Activated T-cell treated with anti-CD3 and anti-CD28 coated beads, Interleukin-2, amount 50 U/mL, for 1 hour (primary cell): ENCODE measurements around the gene HOXA10.
A peak's percentile ranks its signal among the peaks of the same experiment; 100 is the strongest.

Experiments used
- DNase-seq: peaks from one replicate; pipeline ENCODE4 v3.0.0-alpha.2; 2020

Gene HOXA10

DNA sequence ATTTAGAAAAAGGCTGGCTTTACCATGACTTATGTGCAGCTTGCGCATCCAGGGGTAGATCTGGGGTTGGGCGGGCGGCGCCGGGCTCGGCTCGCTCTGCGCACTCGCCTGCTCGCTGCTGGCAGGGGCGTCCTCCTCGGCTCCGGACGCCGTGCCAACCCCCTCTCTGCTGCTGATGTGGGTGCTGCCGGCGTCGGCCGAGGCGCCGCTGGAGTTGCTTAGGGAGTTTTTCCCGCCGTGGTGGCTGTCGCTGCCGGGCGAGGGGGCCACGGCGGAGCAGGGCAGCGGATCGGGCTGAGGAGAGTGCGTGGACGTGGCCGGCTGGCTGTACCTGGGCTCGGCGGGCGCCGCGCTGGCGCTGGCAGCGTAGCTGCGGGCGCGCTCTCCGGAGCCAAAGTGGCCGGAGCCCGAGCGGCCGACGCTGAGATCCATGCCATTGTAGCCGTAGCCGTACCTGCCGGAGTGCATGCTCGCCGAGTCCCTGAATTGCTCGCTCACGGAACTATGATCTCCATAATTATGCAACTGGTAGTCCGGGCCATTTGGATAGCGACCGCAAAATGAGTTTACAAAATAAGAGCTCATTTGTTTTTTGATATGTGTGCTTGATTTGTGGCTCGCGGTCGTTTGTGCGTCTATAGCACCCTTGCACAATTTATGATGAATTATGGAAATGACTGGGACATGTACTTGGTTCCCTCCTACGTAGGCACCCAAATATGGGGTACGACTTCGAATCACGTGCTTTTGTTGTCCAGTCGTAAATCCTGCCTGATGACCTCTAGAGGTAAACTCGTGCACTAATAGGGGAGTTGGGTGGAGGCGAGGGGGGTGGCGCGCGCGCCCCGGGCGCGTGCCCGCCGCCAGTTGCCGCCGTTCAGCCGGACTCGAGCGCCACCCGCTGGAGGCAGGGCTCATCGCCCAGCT lies 30.8 kb downstream of the HOXA10 start, which contains the start of gene HOXA5:
Gene HOXA5, minus strand, starts transcription at position 659 of the 927 bp plus-strand sequence. Its CDS starts 74 bp downstream, at position 585.
- DNase-seq, result no peak

DNA sequence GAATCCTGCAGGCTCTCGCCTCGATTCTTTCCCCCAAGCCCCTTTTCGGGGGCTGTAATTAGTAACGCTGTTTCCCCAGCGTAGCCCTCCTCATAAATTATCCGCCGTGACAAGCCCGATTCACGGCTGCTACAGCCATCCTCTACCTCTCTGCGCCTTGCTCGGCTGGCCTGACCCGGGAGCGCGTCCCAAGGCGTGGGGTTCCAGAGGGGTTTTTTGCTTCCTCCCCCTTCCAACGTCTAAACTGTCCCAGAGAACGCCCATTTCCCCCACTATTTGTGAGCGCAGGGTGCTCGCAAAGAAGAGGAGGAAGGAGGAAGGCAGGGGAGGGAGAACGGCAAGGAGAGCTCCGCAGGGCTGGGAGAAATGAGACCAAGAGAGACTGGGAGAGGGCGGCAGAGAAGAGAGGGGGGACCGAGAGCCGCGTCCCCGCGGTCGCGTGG lies 31.5 kb downstream of the HOXA10 start:
- no peak for DNase-seq

GRCh38 chr7:27141923-27142579 lies 32.1 kb downstream of the HOXA10 start:
- no peak for DNase-seq

- DNase-seq, result no peak
Observed at GRCh38 chr7:27141137-27141922, 32.8 kb downstream of the HOXA10 start.

DNA sequence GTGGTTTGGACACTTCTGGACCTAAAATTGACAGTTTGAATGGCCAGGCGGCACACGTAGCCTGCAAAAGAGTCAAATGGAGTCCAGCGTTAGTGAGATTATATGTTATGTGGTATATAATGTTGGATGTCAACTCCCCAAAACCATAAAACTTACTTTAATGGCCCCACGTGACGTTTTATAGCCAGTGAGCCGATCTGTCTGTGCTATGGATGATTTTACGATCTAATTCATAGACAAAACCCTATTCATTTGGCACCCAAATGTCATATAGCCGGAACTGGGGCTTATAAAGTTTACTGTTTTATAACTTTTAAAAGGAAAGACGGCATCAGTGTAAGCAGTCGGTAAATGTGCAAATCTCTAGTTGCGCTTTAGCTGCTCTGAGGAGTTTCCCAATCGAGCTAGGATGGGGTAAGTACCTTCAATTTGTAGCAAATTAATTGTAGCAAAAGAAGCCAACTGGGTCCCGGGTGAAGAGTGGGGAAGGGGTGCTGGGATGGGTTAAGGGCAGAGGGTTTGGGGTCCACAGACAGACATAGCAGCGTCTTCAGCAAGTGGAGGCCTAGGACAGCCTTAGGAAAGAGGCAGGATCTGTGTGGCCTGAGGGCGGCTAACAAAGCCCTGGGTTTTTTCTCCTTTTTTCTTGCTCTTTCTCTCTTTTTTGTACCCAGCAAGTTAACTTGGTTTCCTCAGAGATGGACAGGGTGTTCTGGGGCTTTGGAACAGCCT lies 33.8 kb downstream of the HOXA10 start:
- no peak for DNase-seq

DNA sequence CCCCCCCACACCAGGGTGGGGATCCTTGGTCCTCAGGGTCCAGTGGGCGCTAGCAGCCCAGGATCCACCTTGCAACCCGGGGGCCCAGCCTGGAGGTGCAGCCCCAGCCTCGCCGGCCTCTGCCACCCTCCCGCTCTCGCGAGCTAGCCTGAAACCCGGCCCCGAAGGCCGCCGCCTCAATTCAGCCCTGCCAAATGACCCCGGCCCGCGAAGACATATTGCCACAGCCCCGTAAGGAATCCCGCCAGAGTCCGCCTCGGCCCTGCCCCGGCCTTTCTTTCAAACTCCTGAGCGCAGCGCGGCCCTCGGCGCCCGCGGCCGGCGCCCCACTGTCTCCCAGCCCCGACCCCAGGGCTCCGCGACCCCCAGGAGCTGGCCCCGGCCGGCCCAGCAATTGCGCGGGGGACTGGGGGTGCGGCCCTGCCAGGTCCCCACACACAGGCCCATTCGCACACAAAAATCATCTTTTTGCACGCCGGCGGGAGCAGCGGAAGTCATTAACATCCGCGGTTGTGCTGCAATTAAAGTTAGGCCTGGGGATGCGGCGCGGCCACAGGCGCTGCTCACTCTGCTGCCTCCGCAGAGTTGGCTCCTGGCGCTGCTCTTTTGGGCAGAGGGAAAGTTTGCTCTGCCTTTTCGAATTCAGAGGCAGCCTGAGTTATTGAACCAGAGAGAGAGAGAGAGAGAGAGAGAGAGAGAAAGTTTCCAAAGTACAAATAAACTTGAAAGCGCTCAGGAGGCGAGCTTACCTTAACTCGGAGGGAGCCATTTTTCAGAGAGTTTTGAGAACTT lies 34.6 kb downstream of the HOXA10 start:
- DNase-seq, result no peak

GRCh38 chr7:27138985-27139333 lies 35.2 kb downstream of the HOXA10 start:
- no peak for DNase-seq

- DNase-seq, result no peak
Observed at GRCh38 chr7:27138472-27138871, 35.6 kb downstream of the HOXA10 start.

DNA sequence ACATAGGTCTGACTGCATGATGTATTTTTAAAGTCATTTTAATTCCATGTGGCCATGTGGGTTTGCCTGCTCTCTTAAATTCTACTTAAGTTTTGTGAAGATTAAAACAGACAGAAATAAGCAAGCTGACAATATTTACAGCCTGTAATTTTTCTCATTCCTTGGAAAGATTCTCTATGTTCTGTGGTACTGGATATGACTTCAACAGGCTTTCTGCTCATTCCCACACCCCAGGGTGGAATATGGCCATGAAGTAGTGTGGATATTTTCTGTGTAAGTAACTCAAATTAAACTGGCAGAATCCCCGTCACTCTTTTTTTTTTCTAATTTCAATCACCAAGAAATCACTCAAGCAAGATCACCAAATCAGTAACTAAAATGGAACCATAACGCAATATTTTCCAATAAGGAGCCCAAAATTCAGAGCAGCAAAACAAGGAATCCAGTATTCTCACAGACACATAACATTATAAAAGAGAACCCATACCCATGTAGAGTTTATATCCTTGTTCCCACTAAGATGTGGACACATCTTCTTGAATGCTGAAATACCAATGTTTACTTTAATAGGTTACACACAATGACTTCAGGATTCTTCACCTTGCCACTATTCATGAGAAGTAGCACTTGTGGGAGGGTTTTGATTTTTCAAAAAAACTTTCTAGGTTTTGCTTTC lies 36.3 kb downstream of the HOXA10 start:
- DNase-seq, result no peak

- no peak for DNase-seq
Observed at GRCh38 chr7:27134392-27134791, 39.7 kb downstream of the HOXA10 start.

DNA sequence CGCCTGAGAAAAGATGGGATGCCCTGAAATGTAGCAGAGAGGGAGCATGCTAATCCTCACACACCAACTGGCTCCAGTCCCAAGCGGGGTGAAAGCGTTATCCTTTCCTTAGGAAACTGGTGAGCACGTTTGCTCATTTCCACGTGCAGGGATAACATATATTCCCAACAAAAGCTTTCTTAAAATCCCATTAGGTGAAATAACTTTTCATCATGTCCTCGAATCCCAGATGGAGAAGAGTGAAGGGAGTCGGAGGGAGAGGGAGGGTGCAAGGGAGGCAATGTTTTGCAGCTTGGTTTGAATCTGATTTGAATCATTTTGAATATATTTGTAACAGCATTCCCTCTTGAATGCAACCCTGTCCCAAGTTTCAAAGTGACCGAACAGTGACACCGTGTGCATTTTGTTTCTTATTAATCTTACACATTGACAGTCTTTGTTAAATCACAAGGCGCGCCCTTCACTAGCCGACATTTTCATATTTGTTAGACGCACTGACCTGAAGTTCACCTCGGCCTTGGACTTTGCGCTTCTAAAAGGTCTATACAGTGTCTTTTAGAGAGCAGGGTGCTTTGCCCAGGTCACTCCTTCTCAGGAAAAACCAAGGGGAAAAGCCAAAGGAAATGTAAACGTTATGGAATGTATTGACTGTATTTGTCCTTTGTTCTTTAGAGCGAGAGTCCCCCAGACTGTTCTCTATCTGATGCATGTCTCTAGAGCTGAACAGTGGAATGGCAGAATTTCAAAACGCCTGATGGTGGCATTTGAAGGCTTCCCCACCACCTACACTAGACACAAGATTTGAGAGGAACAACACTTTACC lies 40.5 kb downstream of the HOXA10 start:
- peak; percentile 5 for DNase-seq

- no peak for DNase-seq
Observed at GRCh38 chr7:27132978-27133377, 41.1 kb downstream of the HOXA10 start.

GRCh38 chr7:27132214-27132613 lies 41.9 kb downstream of the HOXA10 start:
- DNase-seq, result no peak

- DNase-seq, result no peak
Observed at GRCh38 chr7:27131390-27131819, 42.7 kb downstream of the HOXA10 start.

- DNase-seq, result peak; percentile 76
Observed at GRCh38 chr7:27130540-27131389, 43.4 kb downstream of the HOXA10 start, which contains the start of gene HOXA4. Gene HOXA4, minus strand, starts transcription at chr7:27130757. Its CDS starts 24 bp downstream, at chr7:27130733.

GRCh38 chr7:27129729-27130539 lies 44.2 kb downstream of the HOXA10 start:
- peak; percentile 36 for DNase-seq

GRCh38 chr7:27128776-27129728 lies 45.1 kb downstream of the HOXA10 start:
- no peak for DNase-seq
